Measurements from ENCODE around the gene RALGAPB.

- TF ChIP-seq CTCF (IDR thresholded peaks at IDR 0.05) (no peak), POLR2A (IDR thresholded peaks at IDR 0.05) (no peak), POLR2AphosphoS5 (IDR thresholded peaks at IDR 0.05) (no peak)
These were observed 151.4 kb downstream of the RALGAPB start for GRCh38 chr20:38624084-38624483.

Measured in suprapubic skin (tissue), 4 donors.